HL-60 (cell line): Measurements from ENCODE around the gene SGK1.

Source experiments
- DNase-seq, 2 experiments: peaks; one replicate each; pipeline ENCODE4 v3.0.0-alpha.2; 2010 to 2020; ENCODE audit warnings: low read depth in 1 of 2, low spot score in 1 of 2
- H3K27ac ChIP-seq: fragments of 250-450 bp; sonication (Bioruptor Pico); replicated peaks from 2 replicates; pipeline ENCODE4 v1.5.1; 2020; ENCODE audit warnings: mild to moderate bottlenecking, moderate library complexity
- H3K27me3 ChIP-seq: fragments of 250-450 bp; sonication (Bioruptor Pico); 2 replicates; pipeline ENCODE4 v1.5.1; 2021; ENCODE audit warnings: mild to moderate bottlenecking, moderate library complexity; ENCODE audit not compliant: insufficient read depth, poor library complexity, severe bottlenecking
- H3K4me3 ChIP-seq: replicated peaks from 2 replicates; pipeline ENCODE4 v1.5.1; 2011; ENCODE audit warnings: mild to moderate bottlenecking, control low read depth, low read length; ENCODE audit not compliant: insufficient read depth
- GABPA ChIP-seq: IDR thresholded peaks from 2 replicates; pipeline ENCODE4 v1.6.1; 2012; ENCODE audit warnings: low read depth
- POLR2AphosphoS5 ChIP-seq: IDR thresholded peaks from 2 replicates; pipeline ENCODE4 v1.6.1; 2012; ENCODE audit warnings: low read depth
- SPI1 ChIP-seq: IDR thresholded peaks from 2 replicates; pipeline ENCODE4 v1.6.1; 2012; ENCODE audit warnings: low read depth, mild to moderate bottlenecking, borderline replicate concordance
- TF ChIP-seq, protein P1 (sequence below): IDR thresholded peaks from 2 replicates; pipeline ENCODE4 v1.6.1; 2012; ENCODE audit warnings: low read depth; ENCODE audit not compliant: insufficient replicate concordance
- TF ChIP-seq, protein P2 (sequence below): IDR thresholded peaks from one replicate; pipeline ENCODE4 v1.5.1; 2011; ENCODE audit warnings: low read length, control low read depth, inconsistent platforms; ENCODE audit not compliant: insufficient read depth

SGK1 gene

DNA sequence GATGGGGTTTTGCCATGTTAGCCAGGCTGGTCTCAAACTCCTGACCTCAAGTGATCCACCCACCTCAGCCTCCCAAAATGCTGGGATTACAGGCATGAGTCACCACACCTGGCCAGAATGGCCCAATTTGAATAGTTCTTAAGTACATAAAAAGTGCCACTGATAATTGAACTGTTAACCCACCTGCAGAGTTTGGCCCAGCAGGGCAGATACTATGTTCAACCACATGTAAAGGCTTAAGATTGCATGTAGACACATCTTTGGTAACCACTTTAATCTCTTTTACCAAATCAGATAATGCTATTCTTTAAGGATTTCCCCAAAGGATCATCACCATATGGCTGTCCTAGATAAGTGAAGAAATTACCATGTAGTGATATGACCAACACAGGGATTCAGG lies 21.3 kb upstream of the SGK1 start:
- no peak for DNase-seq
- Histone ChIP-seq H3K4me3 (no peak overlapping the region), H3K27ac (no peak overlapping the region), H3K27me3 (no peaks in the 10 kb centered on the region)
- TF ChIP-seq, protein P1, sequence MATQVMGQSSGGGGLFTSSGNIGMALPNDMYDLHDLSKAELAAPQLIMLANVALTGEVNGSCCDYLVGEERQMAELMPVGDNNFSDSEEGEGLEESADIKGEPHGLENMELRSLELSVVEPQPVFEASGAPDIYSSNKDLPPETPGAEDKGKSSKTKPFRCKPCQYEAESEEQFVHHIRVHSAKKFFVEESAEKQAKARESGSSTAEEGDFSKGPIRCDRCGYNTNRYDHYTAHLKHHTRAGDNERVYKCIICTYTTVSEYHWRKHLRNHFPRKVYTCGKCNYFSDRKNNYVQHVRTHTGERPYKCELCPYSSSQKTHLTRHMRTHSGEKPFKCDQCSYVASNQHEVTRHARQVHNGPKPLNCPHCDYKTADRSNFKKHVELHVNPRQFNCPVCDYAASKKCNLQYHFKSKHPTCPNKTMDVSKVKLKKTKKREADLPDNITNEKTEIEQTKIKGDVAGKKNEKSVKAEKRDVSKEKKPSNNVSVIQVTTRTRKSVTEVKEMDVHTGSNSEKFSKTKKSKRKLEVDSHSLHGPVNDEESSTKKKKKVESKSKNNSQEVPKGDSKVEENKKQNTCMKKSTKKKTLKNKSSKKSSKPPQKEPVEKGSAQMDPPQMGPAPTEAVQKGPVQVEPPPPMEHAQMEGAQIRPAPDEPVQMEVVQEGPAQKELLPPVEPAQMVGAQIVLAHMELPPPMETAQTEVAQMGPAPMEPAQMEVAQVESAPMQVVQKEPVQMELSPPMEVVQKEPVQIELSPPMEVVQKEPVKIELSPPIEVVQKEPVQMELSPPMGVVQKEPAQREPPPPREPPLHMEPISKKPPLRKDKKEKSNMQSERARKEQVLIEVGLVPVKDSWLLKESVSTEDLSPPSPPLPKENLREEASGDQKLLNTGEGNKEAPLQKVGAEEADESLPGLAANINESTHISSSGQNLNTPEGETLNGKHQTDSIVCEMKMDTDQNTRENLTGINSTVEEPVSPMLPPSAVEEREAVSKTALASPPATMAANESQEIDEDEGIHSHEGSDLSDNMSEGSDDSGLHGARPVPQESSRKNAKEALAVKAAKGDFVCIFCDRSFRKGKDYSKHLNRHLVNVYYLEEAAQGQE = no peak
- no peak for TF ChIP-seq GABPA
- TF ChIP-seq POLR2AphosphoS5 = no peak
- TF ChIP-seq, protein P2, sequence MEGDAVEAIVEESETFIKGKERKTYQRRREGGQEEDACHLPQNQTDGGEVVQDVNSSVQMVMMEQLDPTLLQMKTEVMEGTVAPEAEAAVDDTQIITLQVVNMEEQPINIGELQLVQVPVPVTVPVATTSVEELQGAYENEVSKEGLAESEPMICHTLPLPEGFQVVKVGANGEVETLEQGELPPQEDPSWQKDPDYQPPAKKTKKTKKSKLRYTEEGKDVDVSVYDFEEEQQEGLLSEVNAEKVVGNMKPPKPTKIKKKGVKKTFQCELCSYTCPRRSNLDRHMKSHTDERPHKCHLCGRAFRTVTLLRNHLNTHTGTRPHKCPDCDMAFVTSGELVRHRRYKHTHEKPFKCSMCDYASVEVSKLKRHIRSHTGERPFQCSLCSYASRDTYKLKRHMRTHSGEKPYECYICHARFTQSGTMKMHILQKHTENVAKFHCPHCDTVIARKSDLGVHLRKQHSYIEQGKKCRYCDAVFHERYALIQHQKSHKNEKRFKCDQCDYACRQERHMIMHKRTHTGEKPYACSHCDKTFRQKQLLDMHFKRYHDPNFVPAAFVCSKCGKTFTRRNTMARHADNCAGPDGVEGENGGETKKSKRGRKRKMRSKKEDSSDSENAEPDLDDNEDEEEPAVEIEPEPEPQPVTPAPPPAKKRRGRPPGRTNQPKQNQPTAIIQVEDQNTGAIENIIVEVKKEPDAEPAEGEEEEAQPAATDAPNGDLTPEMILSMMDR = no peak
- TF ChIP-seq SPI1 = no peak

DNA sequence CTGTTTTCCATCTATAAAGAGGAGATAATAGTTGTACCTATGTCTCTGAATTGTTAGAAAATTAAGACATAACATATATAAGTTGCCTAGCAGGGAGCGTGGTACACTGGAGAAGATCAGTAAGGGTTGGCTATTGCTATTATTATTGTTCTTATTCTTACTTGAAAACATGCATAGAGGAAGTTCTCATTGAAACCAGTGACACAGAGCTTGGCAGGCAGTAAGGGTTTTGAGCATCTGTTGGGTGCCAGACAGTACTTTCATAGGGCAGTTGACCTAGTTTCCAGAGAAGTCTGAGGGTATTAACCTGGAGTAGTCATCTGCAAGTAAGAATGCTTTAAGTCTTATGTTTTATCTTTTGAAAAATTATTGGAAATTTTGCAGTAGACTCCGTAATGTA lies 13.3 kb upstream of the SGK1 start:
- TF ChIP-seq, protein P2 = no peak
- no peak for TF ChIP-seq POLR2AphosphoS5
- no peak for TF ChIP-seq SPI1
- TF ChIP-seq GABPA = no peak
- TF ChIP-seq, protein P1 = no peak
- Histone ChIP-seq H3K27ac (no peak overlapping the region), H3K27me3 (no peaks in the 10 kb centered on the region), H3K4me3 (no peak overlapping the region)
- no peak for DNase-seq

GRCh38 chr6:134330555-134330954 lies 12.6 kb upstream of the SGK1 start:
- Histone ChIP-seq H3K27ac (no peak overlapping the region), H3K27me3 (no peaks in the 10 kb centered on the region), H3K4me3 (no peak overlapping the region)
- DNase-seq = no peak
- TF ChIP-seq SPI1 (no peak), GABPA (no peak)
- TF ChIP-seq, protein P2 = no peak

DNA sequence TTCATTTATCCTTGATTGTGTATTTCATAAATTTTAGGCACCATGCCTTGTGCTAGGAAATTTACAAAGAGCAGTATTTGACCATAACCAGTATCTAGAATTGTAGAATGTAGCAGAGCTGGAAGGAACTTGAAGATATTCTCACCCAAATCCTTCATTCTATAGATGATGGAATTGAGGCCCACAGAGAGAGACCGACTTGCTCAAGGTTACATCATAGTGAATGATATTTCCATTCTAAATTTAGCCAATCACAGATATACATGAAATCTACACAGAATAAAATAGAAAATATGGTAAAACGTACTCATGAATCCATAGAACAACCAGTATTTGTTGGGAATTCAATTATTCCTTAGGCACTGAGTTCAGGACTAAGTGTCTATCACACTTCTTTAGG lies 10.9 kb upstream of the SGK1 start:
- Histone ChIP-seq H3K4me3 (no peak overlapping the region), H3K27me3 (no peaks in the 10 kb centered on the region), H3K27ac (no peak overlapping the region)
- DNase-seq = no peak
- TF ChIP-seq, protein P2 = no peak
- TF ChIP-seq GABPA (no peak), SPI1 (no peak), POLR2AphosphoS5 (no peak)
- TF ChIP-seq, protein P1 = no peak
